Occipital lobe (tissue), 2 donors: ENCODE measurements around the gene IL1RL1. TPM values are rescaled to one million over a fixed set of nuclear protein-coding genes. Genes with fewer than 3 reads are reported as not detected.

Experiments used
- DNase-seq: peaks from one replicate; lab custom pipeline; 2025; lab: John Stamatoyannopoulos, UW
- total RNA-seq: library from RNA; depleted of rRNA; stranded (reverse); fragments of >200 nt; gene quantifications from one replicate; pipeline ENCODE4 v1.2.3, GENCODE V29; 2014

The IL1RL1 gene
- total RNA-seq, 1 donor from 2014 or later = not detected

DNA sequence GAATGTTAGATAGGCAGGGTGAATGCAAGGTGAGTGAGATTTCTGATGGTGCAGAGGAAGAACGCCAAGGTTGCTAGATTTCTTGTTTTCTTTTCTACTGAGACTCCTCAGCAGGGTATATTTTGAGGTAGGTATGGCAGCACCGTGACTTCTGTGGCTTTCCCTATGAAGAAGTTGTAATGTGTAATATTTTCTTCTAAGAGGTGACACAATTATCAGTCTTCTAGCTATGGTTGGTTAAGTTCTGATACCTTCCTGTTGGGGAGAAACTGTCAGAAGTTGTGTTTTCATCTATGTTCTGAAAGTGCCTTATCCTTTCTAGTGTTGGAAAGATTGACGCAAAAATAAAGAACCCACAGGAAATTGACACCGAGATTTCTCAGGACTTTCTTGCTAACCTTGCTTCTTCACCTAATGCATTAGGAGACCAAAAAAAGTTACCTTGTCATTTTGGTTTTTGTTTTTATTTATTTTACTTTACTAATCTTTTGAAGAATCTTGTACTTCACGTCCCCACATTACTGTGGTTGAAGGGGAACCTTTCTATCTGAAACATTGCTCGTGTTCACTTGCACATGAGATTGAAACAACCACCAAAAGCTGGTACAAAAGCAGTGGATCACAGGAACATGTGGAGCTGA, 56.1 kb downstream of the IL1RL1 start:
- no peak for DNase-seq

DNA sequence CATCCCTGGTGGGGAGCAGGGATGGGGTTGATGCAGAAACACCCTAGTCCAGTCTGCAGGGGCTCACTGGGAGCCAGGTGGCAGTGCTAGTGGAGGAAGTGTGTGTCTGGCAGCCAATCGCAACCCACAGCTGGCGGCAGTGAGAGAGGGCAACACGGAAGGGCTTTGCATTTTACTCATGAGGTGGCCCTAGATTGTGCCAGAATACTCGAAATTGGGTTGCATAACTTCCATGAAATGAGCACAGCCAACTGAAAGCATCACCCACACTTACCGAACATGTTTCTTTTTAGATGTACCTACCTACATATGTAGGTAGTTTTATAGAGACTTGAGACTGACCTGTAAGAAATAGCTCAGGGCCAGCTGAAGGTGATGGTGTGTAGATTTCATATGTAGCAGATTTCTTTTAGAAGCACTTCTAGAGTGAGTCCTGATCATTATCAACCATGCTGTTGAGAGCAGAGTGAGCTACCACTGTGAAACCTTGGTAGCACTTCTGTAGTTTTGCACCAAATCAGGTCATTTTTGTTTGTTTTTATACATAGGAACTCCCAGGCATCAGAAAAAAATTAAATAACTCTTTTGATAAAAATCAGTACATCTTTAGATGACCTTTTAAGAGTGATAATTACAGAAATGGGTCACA, 57.2 kb downstream of the IL1RL1 start:
- no peak for DNase-seq

DNA sequence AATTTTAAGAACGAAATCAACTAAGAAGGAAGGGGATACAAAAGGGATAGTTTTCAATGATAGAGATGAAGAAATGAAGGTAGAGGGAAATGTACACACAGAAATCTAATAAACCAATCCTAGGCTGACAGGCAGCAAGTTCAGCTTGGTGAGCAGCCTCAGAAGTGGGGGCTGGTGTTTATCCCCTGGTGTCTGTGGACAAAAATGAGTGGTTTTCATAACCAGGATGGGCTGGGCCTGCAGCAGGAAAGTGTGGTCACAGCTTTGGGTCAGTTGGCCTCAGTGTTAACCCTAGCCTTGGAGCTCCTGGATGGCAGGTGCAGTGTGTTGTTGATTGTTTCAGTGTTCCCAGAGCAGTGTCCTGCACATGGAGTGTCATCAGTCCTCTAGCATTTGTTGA, 58.5 kb downstream of the IL1RL1 start:
- DNase-seq = no peak

DNA sequence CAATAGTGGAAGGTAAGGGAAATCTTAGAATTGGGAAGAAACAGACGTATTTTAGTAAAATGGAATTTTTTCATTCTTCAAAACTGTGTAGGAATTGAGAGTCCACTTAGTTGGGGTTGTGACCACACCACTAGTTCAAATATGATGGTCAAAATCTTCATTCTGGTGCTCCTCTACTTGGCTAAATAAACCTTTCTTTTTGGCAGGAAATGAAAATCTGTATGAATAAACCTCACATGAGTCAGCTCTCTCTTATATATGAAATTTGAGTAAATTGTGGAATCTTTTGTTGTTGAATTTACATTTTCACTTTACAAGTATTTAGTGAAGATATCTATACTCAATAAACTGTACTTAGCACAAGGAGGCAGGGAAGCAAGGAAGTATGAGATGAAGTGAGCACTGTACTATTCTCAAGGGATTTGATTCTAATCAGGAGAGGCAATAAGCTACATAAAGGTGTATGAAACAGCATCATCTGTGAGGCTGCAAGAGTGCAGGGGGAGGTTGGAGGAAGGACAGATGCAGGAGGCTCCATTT, 64.8 kb downstream of the IL1RL1 start:
- DNase-seq = no peak

DNA sequence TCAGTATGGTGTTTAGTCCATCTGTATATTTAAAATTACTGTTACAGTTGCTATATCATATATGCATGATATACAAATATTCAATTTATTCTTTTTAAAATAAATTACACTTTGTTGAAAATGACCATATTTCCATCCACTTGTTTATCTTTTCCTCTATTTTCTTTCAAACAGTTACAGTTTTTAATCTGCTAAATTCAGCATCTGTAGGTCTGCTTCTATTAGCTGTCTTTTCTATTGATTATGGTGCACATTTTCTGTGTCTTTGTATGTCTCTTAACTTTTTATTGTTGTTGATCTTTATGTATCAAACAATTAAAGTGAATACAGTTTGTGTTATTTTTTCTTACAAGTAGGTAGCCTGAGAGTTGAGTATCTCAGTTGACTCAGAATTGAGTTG, 72.4 kb downstream of the IL1RL1 start:
- DNase-seq = no peak

DNA sequence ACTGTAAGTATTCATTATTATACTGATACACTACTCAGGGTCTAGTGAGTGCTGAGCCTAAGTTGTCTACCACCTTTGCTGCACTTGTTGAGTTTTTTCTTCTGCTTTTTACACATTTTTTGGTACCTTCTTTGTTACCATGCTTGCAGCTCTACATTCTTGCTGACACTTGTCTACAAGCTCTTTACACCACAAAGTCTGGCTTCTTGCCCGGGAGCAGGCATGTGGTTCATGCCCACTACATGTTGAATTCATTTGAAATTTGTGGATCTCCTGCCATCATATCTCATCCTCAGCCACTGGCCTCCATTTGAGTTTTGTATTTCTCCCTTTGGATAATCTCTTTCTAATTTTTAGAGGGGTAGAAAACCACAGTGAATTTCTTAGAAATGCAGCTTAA, 74.2 kb downstream of the IL1RL1 start:
- DNase-seq = no peak

DNA sequence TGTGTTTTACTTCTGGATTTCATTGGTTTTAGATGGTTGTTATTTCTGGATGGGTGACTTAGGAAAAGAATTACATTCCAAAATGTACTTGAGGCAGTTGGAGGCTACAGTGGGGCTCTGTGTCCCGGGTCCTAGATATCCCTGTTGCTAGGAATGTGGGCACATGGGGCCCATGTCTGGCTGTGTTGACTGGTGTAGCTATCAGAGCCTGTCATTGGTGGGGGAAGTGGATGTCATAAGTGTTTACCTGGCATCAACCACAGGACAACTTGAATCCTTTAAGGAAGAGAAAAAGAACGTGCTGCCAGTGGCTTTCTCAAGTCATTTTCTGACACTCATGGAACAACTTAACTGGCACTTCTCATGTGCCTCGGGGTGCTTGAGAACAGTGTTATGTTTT, 74.6 kb downstream of the IL1RL1 start:
- DNase-seq = no peak

DNA sequence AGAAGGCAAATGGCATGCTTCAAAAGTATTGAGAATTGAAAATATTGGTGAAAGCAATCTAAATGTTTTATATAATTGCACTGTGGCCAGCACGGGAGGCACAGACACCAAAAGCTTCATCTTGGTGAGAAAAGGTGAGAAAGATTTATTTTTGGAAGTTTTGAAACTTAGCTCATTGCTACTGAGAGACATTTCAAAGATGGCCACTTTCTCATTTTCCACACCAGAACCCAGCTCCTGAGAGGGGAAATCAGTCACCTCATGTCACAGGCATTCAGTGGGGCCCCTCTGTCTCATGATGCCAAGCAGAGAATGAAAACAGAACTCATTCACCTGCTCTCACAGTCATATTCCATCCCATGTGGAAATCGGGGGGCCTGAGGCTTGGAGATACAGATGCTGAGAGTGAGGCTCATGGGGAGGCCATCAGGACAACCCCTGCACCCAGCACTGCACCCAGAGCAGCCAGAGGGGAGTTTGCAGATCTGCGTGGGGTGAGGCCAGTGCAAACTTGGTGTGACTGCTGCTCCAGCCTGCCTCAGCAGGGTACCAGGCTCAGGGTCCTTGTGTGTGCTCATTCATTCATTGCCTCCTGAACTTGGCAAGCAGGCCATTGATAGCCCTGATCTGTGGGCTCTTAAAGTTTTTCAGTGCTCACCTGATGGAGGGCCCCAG, 75.6 kb downstream of the IL1RL1 start:
- DNase-seq = no peak

DNA sequence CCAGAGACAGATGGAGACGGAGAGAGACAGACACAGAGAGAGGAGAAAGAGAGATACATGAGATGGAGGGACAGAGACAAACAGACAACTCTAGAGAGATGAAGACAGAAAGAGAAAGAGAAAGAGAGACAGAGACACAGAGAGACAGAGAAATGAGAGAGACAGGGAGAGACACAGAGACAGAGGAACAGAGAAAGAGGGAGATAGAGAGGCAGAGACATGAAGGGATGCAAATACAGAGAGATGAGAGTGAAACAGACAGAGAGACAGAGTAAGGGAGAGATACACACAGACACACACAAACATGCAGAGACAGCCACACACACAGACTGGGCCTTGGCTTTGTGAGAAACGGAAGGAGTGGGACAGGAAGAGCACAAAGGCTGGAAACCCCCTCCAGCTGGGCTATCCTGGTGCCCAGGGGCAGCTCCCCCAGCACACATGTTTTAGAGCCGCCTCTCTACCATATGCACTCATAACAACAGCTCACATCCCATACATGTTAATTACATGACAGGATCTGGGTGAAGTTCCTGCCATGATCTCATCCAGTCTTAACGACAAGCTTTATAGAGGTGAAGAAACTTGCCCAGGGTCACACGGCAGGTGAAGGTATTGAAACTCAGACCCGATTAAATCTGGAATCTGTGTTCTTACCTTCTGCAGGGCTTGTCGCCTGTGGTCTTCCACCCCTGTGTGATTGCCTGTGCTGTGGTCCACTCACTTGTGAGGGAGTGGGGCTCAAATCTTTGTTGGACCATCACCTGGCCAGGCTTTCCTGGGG, 76.6 kb downstream of the IL1RL1 start:
- no peak for DNase-seq

DNA sequence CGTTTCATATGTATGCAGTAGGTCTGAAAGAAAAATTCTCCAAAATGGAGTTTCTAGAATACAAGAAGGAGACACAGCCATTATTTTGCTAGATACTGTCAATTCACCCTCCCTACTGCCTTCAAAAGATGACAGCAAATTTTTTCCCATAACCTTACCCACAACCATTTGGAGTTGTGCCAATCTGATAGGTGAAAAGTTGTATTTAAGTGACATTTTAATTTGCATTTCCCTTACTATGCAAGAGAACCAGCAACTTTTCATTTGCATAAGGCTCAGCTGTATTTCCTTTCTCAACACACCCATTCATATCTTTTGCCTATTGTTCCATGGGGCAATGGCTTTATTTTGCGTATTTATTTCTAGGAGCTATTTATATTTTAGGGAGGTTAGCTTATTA, 80.2 kb downstream of the IL1RL1 start:
- DNase-seq = no peak

DNA sequence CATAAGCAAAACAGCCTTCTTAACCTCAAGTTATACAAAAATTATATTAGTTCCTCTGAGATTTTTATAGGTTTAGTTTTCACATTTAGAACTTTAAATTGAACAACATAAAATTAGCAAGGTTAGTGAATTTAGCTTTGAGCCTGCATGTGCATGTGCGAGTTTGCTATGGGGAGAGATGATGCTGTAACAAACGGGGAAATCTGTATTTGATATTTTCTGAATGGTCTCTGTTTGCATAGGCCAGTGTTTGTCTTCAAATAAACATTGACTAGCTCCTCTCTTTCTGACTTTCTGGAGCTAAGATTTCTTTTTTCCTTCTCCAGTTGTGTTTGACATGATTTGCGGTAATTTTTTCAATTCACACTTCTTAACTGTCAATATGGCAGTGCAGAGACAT, 80.7 kb downstream of the IL1RL1 start:
- no peak for DNase-seq

DNA sequence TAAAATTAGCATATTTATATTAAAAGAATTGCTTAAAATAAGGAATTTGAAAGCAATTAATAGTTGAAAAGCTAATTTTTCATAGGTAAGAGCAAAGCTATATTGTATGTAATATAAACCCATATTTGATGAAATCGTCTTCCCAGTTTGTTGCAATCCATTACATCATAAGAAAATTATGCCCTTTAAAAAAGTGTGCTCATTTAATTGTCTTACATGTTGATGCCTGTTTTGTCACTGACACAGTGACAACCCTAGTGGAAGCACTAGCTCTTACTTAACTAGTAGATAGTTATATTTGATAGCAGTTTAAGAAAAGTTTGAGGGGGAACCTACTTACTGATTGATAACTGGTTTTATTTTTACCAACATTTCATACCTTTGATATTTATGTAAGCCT, 81.6 kb downstream of the IL1RL1 start:
- no peak for DNase-seq

DNA sequence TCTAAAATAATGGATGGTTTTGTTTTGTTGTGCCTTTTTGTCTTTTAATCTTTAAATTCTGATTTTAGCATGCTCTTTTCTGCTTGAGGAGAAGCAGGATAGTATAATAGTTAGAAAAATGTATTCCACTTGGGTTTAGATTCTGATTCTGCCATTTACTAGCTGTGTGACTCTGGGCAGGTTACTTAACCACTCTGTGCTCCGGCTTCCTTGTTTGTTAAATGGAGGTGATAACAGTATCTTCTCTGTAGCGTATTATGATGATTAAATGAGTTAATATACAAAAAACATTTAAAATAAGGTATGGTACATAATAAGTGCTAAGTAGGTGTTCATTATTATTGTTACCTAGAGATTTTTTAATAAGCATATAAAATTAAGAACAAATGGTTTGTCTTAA, 84.6 kb downstream of the IL1RL1 start:
- DNase-seq = no peak

DNA sequence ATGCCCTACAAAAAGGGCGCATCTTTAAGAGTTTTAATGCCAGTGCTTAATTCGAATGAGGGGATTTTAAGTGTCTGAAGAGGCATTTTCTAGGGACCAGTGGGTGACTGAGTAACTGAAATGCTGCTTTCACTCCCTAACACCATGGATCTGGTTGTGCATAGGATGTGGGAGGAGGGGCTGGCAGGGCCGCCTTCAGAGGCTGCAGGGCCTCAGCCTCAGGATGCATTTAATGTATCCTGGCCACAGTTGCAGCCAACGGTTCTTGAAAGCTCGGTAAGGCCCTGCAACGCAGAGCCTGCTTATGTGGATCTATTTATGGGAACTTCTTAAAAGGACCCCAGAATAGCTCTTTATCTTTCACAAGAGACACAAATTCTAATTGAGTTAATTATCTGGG, 85.8 kb downstream of the IL1RL1 start:
- no peak for DNase-seq

DNA sequence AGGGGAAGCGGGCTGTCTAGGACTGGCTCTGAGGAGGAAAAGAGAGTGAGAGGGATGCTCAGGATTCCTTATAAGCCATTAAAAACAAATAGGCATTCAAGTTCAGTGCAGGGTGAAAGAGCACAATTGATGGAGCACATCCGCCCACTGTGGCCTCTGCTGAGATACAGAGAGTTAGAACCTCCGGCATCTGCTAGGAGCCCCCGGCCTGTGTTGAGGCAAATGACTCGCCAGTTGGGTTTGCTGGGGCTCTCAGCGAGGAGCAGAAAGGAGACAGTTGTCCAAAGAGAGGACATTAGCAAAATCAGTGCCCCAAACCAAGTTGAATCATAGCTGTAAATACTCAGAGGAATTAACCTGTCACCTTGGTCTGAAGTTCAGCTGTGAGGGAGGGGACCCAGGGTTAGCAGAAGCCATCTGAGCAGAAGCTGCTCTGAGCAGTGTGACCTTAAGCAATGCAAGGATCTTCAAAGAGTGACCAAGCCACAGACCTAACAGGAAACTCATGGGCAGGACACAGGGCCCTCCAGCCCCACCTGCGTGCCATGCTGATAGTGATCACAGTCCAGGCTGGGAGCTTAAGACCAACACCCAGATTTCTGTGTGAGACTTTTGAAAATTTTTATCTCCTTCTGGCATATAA, 88.3 kb downstream of the IL1RL1 start:
- DNase-seq = no peak

DNA sequence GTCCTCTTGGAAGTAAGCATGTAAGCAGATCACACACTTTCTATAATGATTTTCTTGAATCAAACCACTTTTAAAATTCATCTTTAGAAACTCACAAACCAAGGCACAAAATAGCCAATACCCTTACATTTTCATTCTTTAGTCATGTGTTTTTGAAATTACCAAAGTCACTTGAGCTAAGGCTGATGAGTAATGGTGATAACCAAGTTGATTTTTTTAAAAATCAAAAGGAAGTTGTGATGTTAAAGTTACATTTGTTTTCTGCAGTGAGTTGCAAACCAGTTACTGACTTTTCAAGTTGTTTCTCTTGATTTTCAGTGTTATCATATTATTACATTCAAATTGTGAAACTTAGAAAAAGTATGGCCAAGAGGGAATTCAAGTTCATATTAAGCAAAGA, 90.1 kb downstream of the IL1RL1 start:
- DNase-seq = no peak

Other genes starting within 250 kb of the IL1RL1 start
- gene IL1R1, start 168.8 kb upstream of the IL1RL1 start, total RNA-seq = 0.78 TPM
- 0.47 TPM for gene IL1RL2, start 124.5 kb upstream of the IL1RL1 start, total RNA-seq
- under 0.01 TPM for gene IL18R1, start 44.2 kb downstream of the IL1RL1 start, total RNA-seq
- 0.16 TPM for gene IL18RAP, start 111.6 kb downstream of the IL1RL1 start, total RNA-seq
- 0.62 TPM for gene SLC9A4, start 161.7 kb downstream of the IL1RL1 start, total RNA-seq